ENCODE results near the gene ONECUT1. TPM values are rescaled to one million over a fixed set of nuclear protein-coding genes. Genes with fewer than 3 reads are reported as not detected.

The ONECUT1 gene
- total RNA-seq, 1 experiment from 2014 or later = 35.9 TPM

DNA sequence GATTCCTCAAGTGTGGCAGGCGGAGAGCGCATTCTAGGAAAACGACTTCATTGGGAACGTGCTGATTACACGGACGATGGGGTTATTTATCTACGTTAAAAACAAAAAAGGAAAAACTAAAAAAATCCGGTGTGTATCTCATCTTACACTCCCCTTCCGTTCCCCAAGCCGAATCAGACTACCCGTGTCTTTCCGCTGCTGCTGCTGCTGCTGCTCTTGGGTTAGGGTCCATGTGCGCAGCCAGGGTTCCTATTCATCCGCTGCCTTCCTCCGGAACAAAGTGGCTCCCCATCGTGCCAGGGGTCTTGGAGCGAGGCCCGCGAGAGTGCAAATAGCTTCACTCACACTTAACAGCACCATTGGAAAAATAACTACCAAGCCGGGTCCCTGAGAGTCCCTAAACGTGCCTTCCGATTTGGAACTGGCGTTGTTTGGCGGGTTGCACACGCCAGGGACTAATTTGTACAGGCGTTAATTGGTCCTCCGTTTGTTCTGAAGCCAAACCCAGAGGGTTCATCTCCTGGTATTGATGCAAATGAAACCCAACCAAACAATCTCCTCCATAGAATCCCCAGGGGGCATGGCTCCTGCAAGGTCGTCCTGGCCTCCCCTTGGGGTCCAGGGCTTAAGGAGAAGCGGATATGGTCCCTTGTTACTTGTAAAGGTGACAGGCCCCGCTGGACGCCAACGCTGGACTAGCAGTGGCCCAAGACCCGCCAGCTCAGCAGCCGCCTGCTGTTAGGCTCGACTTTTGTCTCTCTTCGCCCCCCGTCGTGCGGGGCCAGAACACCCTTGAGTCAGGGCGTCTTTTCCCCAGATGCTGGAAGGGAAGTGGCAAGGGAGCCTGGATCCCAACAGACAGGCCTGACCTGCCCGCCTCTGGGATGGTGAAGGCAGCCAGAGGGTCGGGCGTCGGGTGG lies 11.0 kb upstream of the ONECUT1 start:
- POLR2A ChIA-PET = interaction anchor here (0.6 kb wide), 1 partner anchor 14 kb away, joined by 4 read pairs; no protein-coding TSS in a partner anchor
- Mint-ChIP-seq H3K36me3 (peaks cover 39% of the 10 kb centered on the region), H3K9me3 (no peaks in the 10 kb centered on the region), H3K4me3 (peak overlapping the region; percentile 94), H3K27ac (peak overlapping the region; percentile 66; the same call in 1 of the 2 replicates), H3K27me3 (ENCODE audit: low read depth) (peaks cover 75% of the 10 kb centered on the region), H3K4me1 (peaks cover 72% of the 10 kb centered on the region)
- CTCF ChIA-PET = interaction anchor here (0.6 kb wide), 1 partner anchor 9 kb away, joined by 3 read pairs; no protein-coding TSS in a partner anchor
- TF ChIP-seq ZNF219 (CRISPR knock-in tag; IDR thresholded peaks at IDR 0.05; ENCODE audit: borderline replicate concordance) = no peak
- no peak for TF ChIP-seq ZNF138 (CRISPR knock-in tag; conservative IDR thresholded peaks at IDR 0.05)
- 0 out of 2 replicates have a peak, but pooled peaks have one; percentile 46 for TF ChIP-seq ZNF121 (CRISPR knock-in tag; IDR thresholded peaks at IDR 0.05)
- TF ChIP-seq, protein P1, sequence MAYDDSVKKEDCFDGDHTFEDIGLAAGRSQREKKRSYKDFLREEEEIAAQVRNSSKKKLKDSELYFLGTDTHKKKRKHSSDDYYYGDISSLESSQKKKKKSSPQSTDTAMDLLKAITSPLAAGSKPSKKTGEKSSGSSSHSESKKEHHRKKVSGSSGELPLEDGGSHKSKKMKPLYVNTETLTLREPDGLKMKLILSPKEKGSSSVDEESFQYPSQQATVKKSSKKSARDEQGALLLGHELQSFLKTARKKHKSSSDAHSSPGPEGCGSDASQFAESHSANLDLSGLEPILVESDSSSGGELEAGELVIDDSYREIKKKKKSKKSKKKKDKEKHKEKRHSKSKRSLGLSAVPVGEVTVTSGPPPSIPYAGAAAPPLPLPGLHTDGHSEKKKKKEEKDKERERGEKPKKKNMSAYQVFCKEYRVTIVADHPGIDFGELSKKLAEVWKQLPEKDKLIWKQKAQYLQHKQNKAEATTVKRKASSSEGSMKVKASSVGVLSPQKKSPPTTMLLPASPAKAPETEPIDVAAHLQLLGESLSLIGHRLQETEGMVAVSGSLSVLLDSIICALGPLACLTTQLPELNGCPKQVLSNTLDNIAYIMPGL (CRISPR knock-in tag; IDR thresholded peaks at IDR 0.05) = no peak
- no peak for TF ChIP-seq ZNF671 (CRISPR knock-in tag; IDR thresholded peaks at IDR 0.05)
- no peak for TF ChIP-seq FOXP1 (CRISPR knock-in tag; IDR thresholded peaks at IDR 0.05; ENCODE audit: borderline replicate concordance)
- no peak for TF ChIP-seq MYBL2 (CRISPR knock-in tag; IDR thresholded peaks at IDR 0.05)
- ATAC-seq = no peak
- DNase-seq (ENCODE audit: low spot score) = no peak

DNA sequence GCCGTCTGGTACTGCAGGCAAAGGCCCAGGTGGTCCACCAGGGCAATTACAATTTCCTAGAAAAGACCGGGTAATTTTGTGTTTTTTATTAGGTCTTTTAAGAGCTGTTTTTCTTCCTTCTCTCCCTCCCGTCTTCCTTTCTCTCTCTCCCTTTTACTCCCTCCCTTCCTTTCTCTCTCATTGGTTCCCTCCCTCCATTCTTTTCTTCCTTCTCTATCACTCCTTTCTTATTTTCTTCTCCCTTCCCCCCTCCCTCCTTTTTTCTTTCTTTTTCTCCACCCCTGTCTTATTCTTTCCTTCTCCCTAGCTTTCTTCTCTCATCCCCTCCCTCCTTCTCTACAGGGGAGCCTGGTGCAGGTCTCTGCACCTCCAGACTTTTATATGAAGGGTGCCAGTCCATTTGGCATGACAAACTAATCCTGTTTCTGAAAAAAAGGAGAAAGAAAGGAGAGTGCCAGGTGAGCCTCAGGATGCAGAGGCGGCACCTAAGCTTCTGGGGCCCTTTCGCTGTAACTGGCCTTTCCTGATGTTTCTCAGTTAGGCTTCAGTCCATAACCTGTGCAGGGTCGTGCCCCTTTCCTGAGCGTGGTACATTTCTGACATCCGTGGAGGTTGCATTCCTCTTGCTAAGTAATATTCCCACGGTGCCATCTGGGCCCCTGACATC lies 9.1 kb upstream of the ONECUT1 start:
- CTCF ChIA-PET = interaction anchor here (0.7 to 5.0 kb wide), 8 partner anchors 12 to 62 kb away, joined by 3 to 104 read pairs (median 3); partner anchors contain the start of gene ONECUT1
- H3K4me1 Mint-ChIP-seq = peaks cover 87% of the 10 kb centered on the region
- no peak for DNase-seq (ENCODE audit: low spot score)
- no peaks in the 10 kb centered on the region for H3K9me3 Mint-ChIP-seq
- POLR2A ChIA-PET = interaction anchor here (0.7 to 3.0 kb wide), 5 partner anchors 9 to 190 kb away, joined by 3 to 28 read pairs (median 3); no protein-coding TSS in a partner anchor
- ATAC-seq = no peak
- H3K27ac Mint-ChIP-seq = no peak overlapping the region
- peaks cover 40% of the 10 kb centered on the region for H3K36me3 Mint-ChIP-seq
- TF ChIP-seq, protein P2, sequence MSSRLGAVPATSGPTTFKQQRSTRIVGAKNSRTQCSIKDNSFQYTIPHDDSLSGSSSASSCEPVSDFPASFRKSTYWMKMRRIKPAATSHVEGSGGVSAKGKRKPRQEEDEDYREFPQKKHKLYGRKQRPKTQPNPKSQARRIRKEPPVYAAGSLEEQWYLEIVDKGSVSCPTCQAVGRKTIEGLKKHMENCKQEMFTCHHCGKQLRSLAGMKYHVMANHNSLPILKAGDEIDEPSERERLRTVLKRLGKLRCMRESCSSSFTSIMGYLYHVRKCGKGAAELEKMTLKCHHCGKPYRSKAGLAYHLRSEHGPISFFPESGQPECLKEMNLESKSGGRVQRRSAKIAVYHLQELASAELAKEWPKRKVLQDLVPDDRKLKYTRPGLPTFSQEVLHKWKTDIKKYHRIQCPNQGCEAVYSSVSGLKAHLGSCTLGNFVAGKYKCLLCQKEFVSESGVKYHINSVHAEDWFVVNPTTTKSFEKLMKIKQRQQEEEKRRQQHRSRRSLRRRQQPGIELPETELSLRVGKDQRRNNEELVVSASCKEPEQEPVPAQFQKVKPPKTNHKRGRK (CRISPR knock-in tag; IDR thresholded peaks at IDR 0.05; ENCODE audit: borderline replicate concordance) = 0 out of 2 replicates have a peak, but pooled peaks have one; percentile 70
- TF ChIP-seq, protein P3, sequence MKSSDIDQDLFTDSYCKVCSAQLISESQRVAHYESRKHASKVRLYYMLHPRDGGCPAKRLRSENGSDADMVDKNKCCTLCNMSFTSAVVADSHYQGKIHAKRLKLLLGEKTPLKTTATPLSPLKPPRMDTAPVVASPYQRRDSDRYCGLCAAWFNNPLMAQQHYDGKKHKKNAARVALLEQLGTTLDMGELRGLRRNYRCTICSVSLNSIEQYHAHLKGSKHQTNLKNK (CRISPR knock-in tag; IDR thresholded peaks at IDR 0.05) = no peak
- H3K27me3 Mint-ChIP-seq (ENCODE audit: low read depth) = peaks cover 93% of the 10 kb centered on the region
- H3K4me3 Mint-ChIP-seq = peak overlapping the region; percentile 67

DNA sequence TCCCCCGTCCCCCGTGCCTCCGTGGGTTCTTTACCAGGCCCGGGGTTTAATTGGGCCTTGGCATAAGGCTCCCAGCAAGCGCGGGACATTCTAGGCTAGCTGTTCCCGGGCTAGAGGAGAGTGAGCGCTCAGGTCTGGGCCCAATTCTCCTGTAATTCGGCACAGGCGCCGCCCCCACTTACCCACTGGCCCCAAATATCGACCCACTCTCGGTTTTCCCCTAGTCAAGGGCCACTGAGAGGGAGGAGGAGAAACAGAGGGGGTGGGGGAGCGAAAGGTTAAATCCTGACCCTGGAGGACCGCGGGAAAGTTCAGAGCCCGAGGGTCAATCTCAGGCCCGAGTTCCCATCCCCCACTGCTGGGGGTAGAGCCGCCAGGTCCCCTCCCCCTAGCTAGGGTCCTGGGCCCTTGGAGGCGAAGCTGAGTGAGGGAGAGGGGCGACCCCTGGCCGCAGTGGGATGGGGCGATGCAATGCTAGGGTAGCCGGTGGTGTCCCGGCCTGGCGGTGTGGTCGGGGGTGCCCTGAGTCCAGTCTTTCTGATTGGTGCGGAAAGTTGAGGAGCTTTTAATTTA lies 8.5 kb upstream of the ONECUT1 start:
- Mint-ChIP-seq H3K9me3 (no peaks in the 10 kb centered on the region), H3K27ac (no peak overlapping the region), H3K4me3 (peak overlapping the region; percentile 67), H3K27me3 (ENCODE audit: low read depth) (peaks cover 99% of the 10 kb centered on the region), H3K4me1 (peaks cover 94% of the 10 kb centered on the region), H3K36me3 (peaks cover 41% of the 10 kb centered on the region)
- DNase-seq (ENCODE audit: low spot score) (peak; percentile 68), ATAC-seq (peak; percentile 67)
- ChIA-PET POLR2A (interaction anchor here (1.0 to 3.0 kb wide), 4 partner anchors 8 to 96 kb away, joined by 3 to 28 read pairs (median 6); no protein-coding TSS in a partner anchor), CTCF (interaction anchor here (1.1 to 5.0 kb wide), 7 partner anchors 12 to 63 kb away, joined by 3 to 104 read pairs (median 3); partner anchors contain the start of gene ONECUT1)
- TF ChIP-seq, protein P4, sequence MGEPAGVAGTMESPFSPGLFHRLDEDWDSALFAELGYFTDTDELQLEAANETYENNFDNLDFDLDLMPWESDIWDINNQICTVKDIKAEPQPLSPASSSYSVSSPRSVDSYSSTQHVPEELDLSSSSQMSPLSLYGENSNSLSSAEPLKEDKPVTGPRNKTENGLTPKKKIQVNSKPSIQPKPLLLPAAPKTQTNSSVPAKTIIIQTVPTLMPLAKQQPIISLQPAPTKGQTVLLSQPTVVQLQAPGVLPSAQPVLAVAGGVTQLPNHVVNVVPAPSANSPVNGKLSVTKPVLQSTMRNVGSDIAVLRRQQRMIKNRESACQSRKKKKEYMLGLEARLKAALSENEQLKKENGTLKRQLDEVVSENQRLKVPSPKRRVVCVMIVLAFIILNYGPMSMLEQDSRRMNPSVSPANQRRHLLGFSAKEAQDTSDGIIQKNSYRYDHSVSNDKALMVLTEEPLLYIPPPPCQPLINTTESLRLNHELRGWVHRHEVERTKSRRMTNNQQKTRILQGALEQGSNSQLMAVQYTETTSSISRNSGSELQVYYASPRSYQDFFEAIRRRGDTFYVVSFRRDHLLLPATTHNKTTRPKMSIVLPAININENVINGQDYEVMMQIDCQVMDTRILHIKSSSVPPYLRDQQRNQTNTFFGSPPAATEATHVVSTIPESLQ (CRISPR knock-in tag; IDR thresholded peaks at IDR 0.05) = no peak
- TF ChIP-seq ZNF219 (CRISPR knock-in tag; IDR thresholded peaks at IDR 0.05; ENCODE audit: borderline replicate concordance) (no peak), NFE2L1 (CRISPR knock-in tag; IDR thresholded peaks at IDR 0.05) (no peak), TEAD1 (CRISPR knock-in tag; IDR thresholded peaks at IDR 0.05) (peak; percentile 64; the same call in 1 of the 2 replicates), ZNF416 (CRISPR knock-in tag; IDR thresholded peaks at IDR 0.05) (0 out of 2 replicates have a peak, but pooled peaks have one; percentile 12)
- TF ChIP-seq, protein P5, sequence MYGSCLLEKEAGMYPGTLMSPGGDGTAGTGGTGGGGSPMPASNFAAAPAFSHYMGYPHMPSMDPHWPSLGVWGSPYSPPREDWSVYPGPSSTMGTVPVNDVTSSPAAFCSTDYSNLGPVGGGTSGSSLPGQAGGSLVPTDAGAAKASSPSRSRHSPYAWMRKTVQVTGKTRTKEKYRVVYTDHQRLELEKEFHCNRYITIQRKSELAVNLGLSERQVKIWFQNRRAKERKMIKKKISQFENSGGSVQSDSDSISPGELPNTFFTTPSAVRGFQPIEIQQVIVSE (CRISPR knock-in tag; IDR thresholded peaks at IDR 0.05; ENCODE audit: borderline replicate concordance) = no peak
- TF ChIP-seq, protein P6, sequence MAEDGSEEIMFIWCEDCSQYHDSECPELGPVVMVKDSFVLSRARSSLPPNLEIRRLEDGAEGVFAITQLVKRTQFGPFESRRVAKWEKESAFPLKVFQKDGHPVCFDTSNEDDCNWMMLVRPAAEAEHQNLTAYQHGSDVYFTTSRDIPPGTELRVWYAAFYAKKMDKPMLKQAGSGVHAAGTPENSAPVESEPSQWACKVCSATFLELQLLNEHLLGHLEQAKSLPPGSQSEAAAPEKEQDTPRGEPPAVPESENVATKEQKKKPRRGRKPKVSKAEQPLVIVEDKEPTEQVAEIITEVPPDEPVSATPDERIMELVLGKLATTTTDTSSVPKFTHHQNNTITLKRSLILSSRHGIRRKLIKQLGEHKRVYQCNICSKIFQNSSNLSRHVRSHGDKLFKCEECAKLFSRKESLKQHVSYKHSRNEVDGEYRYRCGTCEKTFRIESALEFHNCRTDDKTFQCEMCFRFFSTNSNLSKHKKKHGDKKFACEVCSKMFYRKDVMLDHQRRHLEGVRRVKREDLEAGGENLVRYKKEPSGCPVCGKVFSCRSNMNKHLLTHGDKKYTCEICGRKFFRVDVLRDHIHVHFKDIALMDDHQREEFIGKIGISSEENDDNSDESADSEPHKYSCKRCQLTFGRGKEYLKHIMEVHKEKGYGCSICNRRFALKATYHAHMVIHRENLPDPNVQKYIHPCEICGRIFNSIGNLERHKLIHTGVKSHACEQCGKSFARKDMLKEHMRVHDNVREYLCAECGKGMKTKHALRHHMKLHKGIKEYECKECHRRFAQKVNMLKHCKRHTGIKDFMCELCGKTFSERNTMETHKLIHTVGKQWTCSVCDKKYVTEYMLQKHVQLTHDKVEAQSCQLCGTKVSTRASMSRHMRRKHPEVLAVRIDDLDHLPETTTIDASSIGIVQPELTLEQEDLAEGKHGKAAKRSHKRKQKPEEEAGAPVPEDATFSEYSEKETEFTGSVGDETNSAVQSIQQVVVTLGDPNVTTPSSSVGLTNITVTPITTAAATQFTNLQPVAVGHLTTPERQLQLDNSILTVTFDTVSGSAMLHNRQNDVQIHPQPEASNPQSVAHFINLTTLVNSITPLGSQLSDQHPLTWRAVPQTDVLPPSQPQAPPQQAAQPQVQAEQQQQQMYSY (CRISPR knock-in tag; IDR thresholded peaks at IDR 0.05) = no peak
- TF ChIP-seq, protein P7, sequence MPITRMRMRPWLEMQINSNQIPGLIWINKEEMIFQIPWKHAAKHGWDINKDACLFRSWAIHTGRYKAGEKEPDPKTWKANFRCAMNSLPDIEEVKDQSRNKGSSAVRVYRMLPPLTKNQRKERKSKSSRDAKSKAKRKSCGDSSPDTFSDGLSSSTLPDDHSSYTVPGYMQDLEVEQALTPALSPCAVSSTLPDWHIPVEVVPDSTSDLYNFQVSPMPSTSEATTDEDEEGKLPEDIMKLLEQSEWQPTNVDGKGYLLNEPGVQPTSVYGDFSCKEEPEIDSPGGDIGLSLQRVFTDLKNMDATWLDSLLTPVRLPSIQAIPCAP (CRISPR knock-in tag; IDR thresholded peaks at IDR 0.05) = no peak
